HepG2 (cell line): ENCODE results near the gene TAGLN2. TPM values are rescaled to one million over a fixed set of nuclear protein-coding genes. Genes with fewer than 3 reads are reported as not detected.
A peak's percentile ranks its signal among the peaks of the same experiment; 100 is the strongest.

ENCODE experiments used
- CREM ChIP-seq, 2 experiments: sonication (generic) in 1 of 2; formaldehyde crosslinking in 1 of 2; IDR thresholded peaks; 2 replicates each; pipeline versions ENCODE4 v1.4.0 to v1.6.1; 2016 to 2020; ENCODE audit warnings: antibody characterized with exemption in 1 of 2, mild to moderate bottlenecking in 1 of 2, missing genetic modification reagents in 1 of 2
- MIER3 ChIP-seq: IDR thresholded peaks from 2 replicates; pipeline ENCODE4 v1.6.1; 2016; ENCODE audit warnings: missing compliant biosample characterization, borderline replicate concordance
- NR1H2 ChIP-seq: sonication (generic); formaldehyde crosslinking; IDR thresholded peaks from 2 replicates; pipeline ENCODE4 v1.8.1; 2022; ENCODE audit warnings: low read depth, missing genetic modification reagents, borderline replicate concordance
- SOX13 ChIP-seq, 3 experiments: fragments of 450-650 bp in 1 of 3; sonication (generic) in 1 of 3; formaldehyde crosslinking in 1 of 3; IDR thresholded peaks in 2 of 3; conservative IDR thresholded peaks in 1 of 3; 2 replicates each; pipeline versions ENCODE4 v1.5.0 to v1.6.1; 2016 to 2020; ENCODE audit warnings: antibody characterized with exemption in 1 of 3, mild to moderate bottlenecking in 1 of 3, missing compliant biosample characterization in 1 of 3, missing genetic modification reagents in 1 of 3, moderate library complexity in 1 of 3
- U2AF1 ChIP-seq: fragments of 200-400 bp; formaldehyde crosslinking; optimal IDR thresholded peaks from 2 replicates; pipeline ENCODE3; 2017; ENCODE audit warnings: mild to moderate bottlenecking, low read depth, low read length
- ZBTB42 ChIP-seq: sonication (generic); formaldehyde crosslinking; IDR thresholded peaks from 2 replicates; pipeline ENCODE4 v1.5.0; 2020; ENCODE audit warnings: mild to moderate bottlenecking, missing genetic modification reagents
- ZNF142 ChIP-seq: sonication (generic); formaldehyde crosslinking; IDR thresholded peaks from 2 replicates; pipeline ENCODE4 v1.4.0; 2020; ENCODE audit warnings: missing genetic modification reagents
- ZNF354B ChIP-seq: sonication (generic); formaldehyde crosslinking; IDR thresholded peaks from 2 replicates; pipeline ENCODE4 v1.8.0; 2022; ENCODE audit warnings: mild to moderate bottlenecking, missing genetic modification reagents
- ZNF367 ChIP-seq: sonication (generic); formaldehyde crosslinking; IDR thresholded peaks from 2 replicates; pipeline ENCODE4 v1.4.0; 2020; ENCODE audit warnings: missing genetic modification reagents, borderline replicate concordance
- ZNF441 ChIP-seq: sonication (generic); formaldehyde crosslinking; IDR thresholded peaks from 2 replicates; pipeline ENCODE4 v1.7.0; 2021; ENCODE audit warnings: missing genetic modification reagents, borderline replicate concordance
- ZNF496 ChIP-seq: sonication (generic); formaldehyde crosslinking; IDR thresholded peaks from 2 replicates; pipeline ENCODE4 v1.8.1; 2023; ENCODE audit warnings: mild to moderate bottlenecking, moderate library complexity, missing genetic modification reagents; ENCODE audit not compliant: insufficient replicate concordance
- ZNF678 ChIP-seq: sonication (generic); formaldehyde crosslinking; IDR thresholded peaks from 2 replicates; pipeline ENCODE4 v1.4.0; 2020; ENCODE audit warnings: mild to moderate bottlenecking, missing genetic modification reagents
- ZNF761 ChIP-seq: sonication (generic); formaldehyde crosslinking; conservative IDR thresholded peaks from 2 replicates; pipeline ENCODE4 v1.4.0; 2020; ENCODE audit warnings: mild to moderate bottlenecking, missing genetic modification reagents
- ZSCAN30 ChIP-seq: sonication (generic); formaldehyde crosslinking; IDR thresholded peaks from 2 replicates; pipeline ENCODE4 v1.5.0; 2020; ENCODE audit warnings: mild to moderate bottlenecking, missing genetic modification reagents
- polyA plus RNA-seq, 8 experiments: library from polyadenylated mRNA; depleted of rRNA in 3 of 8; stranded (reverse) in 7 of 8; unstranded in 1 of 8; fragments of >200 nt; fragmentation: Illumina TruSeq in 4 of 8; extraction: Trizol in 4 of 8; gene quantifications; 2 replicates each; pipeline versions ENCODE4 v1.2.1 to v1.2.3, GENCODE V29; 2011 to 2016; ENCODE audit warnings: low read depth in 4 of 8, missing spikeins in 1 of 8, mixed read lengths in 1 of 8; ENCODE audit not compliant: insufficient read depth in 1 of 8
- total RNA-seq, 5 experiments: library from RNA; depleted of rRNA; stranded (reverse); fragments of >200 nt; fragmentation: Illumina TruSeq; extraction: Trizol; gene quantifications; 2 replicates each; pipeline ENCODE4 v1.2.3, GENCODE V29; 2016; ENCODE audit warnings: low read depth in 1 of 5

The TAGLN2 gene
- total and polyA plus RNA-seq, 2 of the 13 experiments (the other 11 are each of a cell fraction or from before 2014, with no cell fraction given) = 6.7 to 17.2 TPM

GRCh38 chr1:159970932-159971342, 45.6 kb upstream of the TAGLN2 start (continued):
- TF ChIP-seq ZNF441 (CRISPR knock-in tag) (peak; percentile 69; the same call in 1 of the 2 replicates), CREM (IDR thresholded peaks at IDR 0.05) (0 out of 2 replicates have a peak, but pooled peaks have one; percentile 40), CREM (CRISPR knock-in tag; IDR thresholded peaks at IDR 0.05) (no peak), ZNF367 (no peak), U2AF1 (no peak), ZNF761 (0 out of 2 replicates have a peak, but pooled peaks have one; percentile 50), ZNF496 (CRISPR knock-in tag) (no peak), ZNF142 (CRISPR knock-in tag) (no peak), NR1H2 (CRISPR knock-in tag) (no peak), ZBTB42 (CRISPR knock-in tag) (no peak), SOX13 (IDR thresholded peaks at IDR 0.05) (peak; percentile 73; the same call in 1 of the 2 replicates), SOX13 (CRISPR knock-in tag; conservative IDR thresholded peaks at IDR 0.05 in 1 of 2, IDR thresholded peaks at IDR 0.05 in 1 of 2) (peak in 1 of 2 experiments; percentile 94; a peak in 2 of 4 replicates), ZNF678 (no peak), ZSCAN30 (CRISPR knock-in tag) (no peak), ZNF354B (CRISPR knock-in tag) (no peak), MIER3 (CRISPR knock-in tag) (peak; percentile 63; the same call in 1 of the 2 replicates)
